SHP77 (cell line): Measurements from ENCODE around the gene TANGO6.
"Not testable (repeated sequence)": the region's sequence is repeated elsewhere in the genome, so short reads cannot be mapped to it uniquely, and the experiment has no call there.

Experiments used
- DNase-seq, 2 experiments: peaks; one replicate each; lab custom pipeline; 2025; lab: John Stamatoyannopoulos, UW

Gene TANGO6

DNA sequence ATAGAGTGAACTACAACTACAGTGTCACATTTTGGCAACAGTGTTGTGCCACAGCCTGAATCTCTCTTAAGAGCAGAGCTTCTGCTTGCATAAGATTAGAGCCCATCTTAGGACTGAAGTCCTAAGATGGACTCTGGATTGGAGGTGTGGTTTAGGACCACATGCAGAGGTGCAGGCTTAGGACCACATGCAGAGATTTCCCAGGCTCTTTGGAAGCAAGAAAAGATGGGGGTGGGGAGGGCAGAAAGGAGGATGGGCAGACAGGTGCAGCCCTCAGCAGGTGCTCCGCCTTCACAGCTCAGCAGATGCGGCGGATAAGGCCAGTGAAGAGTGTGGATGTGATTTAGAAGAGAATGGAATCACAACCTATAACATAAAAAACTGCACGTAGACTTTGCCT, 128.7 kb downstream of the TANGO6 start:
- peak in 1 of 2 experiments; percentile 20 for DNase-seq

DNA sequence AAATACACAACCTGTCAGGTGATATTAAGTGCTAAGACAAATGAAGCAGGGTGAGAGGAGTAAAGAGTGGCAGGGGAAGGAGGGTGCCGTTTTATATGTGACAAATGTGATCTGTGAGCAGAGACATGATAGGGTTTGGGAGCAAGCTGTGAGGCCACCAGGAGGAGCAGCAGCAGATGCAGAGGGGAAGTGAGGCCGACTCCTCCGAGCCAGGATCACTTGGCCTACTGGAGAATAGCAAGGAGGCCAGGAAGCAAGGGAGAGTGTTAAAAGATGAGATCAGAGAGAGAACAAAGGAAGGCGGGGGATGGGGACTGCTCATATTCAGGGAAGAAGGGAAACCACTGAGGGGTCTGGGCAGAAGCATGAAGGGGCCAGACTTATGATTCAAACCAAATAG, 129.4 kb downstream of the TANGO6 start:
- DNase-seq: peak in 1 of 2 experiments; percentile 29

DNA sequence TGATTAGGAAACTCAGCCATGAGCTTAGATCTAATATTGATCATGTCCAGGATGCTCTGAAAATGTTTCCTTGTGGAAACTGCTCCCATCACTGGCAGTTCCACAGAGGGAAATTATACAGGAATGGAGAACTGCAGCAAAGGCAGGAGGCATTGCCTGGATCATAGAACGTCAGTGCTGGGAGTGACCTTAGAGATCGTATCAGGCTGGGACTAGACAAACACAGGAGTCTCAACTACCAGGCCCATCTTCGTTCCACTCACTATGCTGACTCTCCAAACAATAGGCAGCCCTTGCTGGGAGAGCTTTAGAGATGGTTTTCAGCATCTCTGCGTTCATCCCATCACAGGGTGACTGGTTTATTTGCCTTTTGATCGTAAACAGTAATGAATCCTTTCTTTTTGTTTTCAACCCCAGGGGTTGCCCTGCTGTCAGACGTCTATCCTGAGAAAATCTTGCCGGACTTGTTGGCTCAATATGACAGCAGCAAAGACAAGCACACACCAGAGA, 130.3 kb downstream of the TANGO6 start:
- no peak for DNase-seq

DNA sequence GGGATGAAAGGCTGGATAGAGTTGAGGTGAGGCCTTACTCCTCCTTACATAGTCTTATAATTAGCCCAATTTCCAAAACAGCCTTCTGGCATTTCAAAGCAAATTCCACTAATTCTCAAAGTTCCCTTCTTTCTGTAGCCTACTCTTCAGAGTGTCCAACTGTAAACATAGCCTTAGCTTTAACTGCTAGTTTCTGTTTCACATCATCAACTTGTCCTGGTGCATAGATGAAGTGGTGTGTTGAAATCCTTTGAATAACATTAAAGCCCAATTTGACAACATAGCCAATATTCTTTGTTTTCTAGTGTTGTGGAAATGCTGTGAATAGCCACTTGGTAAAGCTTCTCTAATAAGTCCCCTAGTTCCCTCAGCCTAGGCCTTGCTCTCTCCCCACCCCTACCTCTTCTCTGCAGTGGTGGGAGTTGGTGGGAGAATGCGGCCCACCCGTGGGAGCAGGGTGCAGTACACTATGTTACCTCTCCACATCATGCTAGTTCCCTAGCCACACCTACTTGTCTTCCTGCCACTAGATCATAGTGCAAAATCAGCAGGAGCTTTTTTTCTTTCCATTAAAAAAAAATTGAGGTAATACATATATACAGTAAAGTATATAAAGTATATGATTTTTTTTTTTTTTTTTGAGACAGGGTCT, 135.1 kb downstream of the TANGO6 start:
- no peak for DNase-seq

DNA sequence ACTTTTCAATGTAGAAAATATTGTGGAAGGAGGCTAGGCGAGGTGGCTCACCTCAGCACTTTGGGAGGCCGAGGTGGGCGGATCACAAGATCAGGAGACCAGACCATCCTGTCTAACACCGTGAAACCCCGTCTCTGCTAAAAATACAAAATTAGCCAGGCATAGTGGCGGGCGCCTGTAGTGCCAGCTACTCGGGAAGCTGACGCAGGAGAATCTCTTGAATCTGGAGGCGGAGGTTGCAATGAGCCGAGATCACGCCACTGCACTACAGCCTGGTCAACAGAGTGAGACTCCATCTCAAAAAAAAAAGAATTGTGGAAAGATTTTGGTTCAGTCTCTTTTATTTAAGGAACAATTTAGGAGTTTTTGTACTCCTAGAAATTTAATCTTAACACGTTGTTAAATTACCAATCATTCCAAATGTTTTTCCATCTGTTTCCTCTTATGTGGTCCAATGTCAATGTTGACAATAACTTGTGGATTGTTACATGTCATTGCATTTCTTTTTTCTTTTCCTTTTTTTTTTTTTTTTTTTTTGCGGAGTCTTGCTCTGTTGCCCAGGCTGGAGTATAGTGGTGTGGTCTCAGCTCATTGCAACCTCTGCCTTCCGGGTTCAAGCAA, 137.5 kb downstream of the TANGO6 start:
- DNase-seq: no peak

DNA sequence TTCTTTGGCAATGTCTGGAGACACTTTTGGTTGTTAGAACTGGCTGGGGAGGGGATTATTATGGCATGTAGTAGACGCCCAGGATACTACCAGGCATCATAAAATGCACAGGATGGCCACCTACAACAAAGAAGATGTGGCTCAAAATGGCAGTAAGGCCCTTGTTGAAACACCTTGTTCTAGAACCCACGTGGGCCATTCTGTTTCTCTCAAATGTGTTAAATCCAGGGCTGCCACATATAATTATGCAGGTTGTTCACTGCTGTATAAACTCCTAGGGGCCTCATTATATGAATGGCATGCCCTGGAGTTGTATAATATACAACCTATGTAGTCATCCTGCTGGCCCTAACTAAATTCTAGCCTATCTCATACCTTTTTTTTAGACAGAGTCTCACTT, 138.6 kb downstream of the TANGO6 start:
- DNase-seq: no peak

DNA sequence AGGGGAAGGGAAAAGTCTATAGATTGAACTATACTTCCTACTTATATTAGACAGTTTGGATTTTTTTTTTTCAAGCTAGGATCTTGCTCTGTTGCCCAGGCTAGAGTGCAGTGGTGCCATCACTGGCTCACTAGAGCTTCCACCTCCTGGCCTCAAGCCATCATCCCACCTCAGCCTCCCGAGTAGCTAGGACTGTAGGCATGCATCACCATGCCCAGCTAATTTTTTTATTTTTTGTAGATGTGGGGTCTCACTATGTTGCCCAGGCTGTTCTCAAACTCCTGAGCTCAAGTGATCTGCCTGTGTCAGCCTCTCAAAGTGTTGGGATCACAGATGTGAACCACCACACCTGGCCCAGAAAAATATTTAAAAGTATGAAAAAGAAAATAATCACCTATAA, 141.1 kb downstream of the TANGO6 start:
- no peak for DNase-seq

DNA sequence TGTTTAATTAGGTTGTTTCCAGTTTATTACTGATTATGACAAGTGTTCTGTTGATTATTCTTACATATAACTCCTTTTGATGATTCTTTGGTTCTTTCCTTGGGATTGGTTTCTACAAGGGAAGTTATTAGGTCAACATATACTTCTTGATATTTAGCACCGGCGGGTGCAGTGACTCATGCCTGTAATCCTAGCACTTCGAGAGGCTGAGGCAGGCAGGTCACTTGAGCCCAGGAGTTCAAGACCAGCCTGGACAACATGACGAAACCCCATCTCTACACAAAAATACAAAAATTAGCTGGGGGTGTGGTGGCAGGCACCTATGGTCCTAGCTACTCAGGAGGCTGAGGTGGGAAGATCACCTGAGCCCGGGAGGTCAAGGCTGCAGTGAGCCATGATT, 141.9 kb downstream of the TANGO6 start:
- DNase-seq: no peak

DNA sequence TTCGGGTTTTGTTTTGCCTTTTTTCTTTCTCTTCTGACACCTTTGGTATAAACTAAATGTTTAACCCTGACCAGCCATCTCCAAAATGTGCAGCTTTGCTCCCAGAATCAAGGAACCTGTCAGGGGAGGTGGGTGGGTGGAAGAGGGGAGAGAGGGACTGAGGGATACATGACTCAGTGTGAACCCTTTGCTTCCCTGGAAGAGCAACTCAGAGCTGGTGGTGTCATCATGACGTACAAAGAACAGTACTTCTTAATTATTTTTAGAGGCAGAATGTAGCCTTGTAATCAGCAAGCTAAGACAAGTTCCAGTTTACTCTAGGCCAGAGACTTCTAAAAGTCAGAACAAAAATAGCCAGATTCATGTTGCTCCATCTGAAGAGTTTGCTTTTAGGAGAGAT, 142.5 kb downstream of the TANGO6 start:
- DNase-seq: no peak

DNA sequence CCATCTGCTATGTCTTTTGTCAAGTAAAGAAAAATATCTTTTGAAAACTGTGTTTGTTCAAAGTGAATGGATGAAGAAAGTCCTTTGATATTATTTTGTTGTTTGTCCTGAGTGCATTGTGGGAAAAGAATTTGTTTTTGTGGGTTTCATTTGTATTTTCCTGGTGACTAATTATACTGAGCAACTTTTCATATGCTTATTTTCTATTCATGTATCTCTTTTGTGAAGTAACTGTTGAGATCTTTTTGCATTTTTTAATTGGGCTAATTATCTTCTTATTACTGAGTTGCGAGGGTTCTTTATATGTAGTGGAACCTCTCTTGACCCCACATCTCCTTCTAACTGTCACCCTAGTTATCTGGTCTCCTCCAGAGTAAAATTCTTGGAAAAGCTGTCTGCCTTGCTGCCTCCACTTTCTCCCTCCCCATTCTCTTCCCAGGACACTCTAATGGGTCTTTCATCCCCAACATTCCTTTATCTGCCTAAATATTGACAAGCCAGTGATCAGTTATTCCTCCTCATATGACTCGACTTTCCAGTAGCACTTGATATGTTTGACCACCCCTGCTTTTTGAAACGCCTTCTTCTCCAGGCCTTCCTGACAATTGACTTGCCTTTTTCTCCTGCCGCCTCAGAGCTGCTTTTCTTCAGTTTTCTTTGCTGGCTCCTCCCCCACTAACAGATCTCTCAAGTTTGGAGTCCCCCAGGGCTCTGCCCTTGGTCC, 144.6 kb downstream of the TANGO6 start:
- no peak for DNase-seq

DNA sequence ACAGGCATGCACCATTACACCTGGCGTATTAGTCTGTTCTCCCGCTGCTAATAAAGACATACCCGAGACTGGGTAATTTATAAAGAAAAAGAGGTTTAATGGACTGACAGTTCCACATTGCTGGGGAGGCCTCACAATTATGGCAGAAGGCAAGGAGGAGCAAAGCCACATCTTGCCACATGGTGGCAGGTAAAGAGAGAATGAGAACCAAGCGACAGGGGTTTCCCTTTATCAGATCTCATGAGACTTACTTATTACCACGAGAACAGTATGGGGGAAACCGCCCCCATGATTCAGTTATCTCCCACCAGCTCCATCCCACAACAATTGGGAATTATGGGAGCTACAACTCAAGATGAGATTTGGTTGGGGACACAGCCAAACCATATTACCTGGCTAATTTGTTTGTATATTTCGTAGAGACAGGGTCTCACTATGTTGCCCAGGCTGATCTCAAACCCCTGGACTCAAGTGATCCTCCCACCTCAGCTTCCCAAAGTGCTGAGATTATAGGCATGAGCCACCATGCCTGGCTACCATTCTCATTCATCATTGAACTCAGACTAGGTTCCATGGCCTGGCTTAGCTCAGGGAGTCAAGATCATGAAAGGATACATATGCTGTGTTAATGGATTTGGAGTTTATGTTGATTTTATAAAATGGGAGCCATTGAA, 147.0 kb downstream of the TANGO6 start:
- not testable (repeated sequence) for DNase-seq

DNA sequence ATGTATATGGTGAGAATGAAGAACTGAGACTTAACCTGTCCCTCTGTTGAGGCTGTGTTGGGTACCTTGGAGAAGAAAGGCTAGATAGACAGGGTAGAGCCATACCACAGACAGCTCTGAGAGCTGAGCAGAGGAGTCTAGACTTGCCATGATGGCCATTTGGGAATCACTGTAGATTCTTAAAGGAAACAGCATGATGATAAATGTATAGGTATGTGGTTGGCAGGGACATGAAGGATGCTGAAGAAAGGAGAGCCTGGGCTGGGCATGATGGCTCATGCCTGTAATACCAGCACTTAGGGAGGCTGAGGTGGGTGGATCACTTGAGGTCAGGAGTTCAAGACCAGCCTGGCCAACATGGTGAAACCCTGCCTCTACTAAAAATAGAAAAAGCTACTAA, 147.7 kb downstream of the TANGO6 start:
- no peak for DNase-seq

DNA sequence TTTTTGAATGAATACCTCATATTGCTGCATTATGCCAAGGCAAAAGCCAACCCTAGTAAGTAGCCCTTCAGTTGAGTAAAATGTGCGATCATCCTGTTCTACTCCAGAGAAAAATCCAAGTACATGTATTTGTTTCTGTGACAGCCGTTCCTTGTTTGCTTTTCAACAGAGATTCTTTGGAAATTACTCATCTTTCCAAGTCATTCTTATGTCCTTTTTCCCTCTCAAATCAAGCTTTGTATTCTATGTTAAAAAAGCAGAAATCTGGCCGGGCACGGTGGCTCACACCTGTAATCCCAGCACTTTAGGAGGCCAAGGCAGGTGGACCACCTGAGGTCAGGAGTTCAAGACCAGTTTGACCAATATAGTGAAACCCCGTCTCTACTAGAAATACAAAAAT, 149.2 kb downstream of the TANGO6 start:
- DNase-seq: no peak

DNA sequence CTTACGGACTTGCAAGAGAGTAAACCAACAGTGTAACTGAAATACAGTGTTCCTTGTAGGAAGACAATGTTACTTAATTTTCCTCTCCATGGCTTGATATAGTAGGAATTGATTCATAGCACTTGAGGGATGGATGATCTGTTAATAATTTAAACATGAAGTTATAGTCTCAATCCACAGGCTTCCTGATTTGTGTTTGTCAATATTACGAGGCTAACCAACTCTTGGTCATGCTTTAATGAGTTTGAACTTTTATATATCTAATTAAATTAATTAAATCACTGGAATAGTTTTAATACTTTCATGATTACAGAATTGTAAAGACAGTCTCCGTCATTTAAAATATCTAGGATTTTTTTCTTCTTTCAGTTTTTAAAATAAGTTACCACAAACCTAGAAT, 150.1 kb downstream of the TANGO6 start:
- no peak for DNase-seq

DNA sequence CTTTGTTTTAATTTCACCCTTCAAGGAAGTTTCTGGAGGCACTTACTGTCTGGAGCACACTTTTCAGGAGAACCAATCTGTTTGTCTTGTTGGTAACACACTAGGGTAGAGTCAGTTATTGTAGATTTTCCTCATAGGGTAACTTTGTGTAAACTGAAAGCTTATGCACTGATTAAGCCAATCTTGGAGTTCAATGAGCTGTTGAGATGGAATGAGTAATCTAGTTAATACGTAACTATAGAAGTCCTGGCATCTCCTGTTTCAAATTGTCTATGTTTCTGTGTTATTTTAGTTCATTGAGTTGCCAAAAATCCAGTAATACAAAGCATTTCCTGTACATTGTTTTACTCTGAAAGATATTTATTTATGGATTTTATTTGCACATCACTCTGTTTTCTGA, 150.6 kb downstream of the TANGO6 start:
- no peak for DNase-seq

DNA sequence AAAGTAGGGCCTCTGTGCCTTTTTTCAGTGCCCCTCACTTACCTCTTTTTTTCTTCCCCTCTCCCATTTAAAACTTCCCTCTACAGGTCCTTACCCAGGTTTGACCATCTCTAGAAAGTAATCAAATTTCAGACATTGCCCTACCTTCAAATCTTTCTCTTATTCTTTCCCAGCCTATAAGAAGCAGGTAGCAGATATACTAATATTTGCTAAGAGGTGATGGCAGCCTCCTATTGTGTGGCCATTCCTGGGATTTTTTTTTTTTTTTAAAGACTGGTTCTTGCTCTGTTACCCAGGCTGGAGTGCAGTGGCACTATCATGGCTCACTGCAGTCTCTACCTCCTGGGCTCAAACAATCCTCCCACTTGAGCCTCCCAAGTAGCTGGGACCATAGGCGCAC, 151.0 kb downstream of the TANGO6 start:
- DNase-seq: no peak

DNA sequence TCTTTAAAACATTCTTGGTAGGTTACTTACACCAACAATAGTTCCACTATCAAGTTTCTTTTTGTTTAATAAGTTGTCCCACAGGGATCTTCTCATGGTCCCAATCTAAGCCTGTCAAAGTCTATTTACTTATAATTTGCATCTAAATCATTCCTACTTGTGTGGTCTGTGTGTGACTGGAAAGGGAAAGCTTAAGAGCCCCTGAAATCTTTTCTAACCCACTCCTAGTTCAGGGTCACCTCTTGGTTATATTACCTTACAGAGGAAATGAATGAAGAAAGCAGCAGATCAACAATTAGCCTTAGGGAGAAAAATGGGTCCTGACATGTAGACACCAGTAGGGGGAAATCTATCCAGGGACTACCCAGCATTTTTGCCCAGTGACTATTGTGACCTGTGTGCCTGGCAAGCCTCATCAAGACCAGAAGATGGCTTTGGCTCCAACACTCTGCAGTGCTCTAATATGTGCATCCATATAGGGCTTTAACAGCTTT, 151.7 kb downstream of the TANGO6 start:
- DNase-seq: no peak

DNA sequence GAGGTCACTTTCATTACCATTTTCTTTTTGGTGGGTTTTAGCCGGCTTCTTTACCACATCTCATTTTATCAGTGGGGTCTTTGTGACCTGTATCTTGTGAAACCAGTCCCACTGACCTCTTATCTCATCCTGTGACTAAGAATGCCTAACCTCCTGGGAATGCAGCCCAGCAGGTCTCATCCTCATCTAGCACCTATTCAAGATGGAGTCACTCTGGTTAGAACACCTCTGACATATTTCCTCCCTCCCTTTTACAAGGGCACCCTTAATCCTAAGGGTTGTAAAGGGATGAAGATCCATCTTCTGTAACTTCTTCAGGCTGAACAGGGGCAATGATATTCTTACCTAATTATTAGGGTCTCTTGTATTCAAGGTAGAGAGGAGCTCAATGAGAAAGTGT, 154.2 kb downstream of the TANGO6 start:
- no peak for DNase-seq

DNA sequence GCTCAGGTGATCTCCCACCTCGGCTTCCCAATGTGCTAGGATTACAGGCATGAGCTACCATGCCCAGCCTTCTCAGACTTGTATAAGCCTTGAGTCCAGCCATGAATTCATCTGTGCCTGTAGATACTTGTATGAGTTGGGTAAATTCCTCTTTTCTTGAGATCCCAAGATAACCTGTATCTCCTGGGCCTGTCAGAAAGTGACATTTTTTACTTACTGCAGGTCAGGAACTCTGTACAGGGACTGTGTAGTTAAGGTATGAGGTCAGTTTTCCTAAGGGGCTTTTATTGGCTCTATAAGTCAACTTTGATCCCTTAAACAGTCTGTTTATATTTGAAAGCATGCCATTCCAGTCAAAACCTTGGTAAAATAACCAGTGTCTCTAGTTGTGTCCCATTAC, 155.8 kb downstream of the TANGO6 start:
- DNase-seq: no peak

DNA sequence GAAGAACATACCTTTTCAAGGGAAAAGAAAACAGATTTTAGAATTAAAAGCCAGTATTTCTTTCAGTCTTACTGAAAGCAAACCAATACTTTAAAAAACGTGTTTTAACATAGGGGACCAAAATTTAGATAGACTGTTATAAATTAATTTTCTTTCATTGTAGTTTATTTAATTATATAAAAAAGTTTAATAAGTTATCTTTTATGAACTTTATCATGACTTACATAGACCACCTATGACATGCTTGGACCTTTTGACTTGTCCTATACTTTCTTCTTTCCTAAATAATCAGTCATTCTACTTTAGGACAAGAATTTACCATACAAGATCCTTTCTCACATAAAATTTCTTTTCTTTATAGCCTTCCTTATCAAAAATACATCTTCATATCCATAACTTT, 160.2 kb downstream of the TANGO6 start:
- no peak for DNase-seq

DNA sequence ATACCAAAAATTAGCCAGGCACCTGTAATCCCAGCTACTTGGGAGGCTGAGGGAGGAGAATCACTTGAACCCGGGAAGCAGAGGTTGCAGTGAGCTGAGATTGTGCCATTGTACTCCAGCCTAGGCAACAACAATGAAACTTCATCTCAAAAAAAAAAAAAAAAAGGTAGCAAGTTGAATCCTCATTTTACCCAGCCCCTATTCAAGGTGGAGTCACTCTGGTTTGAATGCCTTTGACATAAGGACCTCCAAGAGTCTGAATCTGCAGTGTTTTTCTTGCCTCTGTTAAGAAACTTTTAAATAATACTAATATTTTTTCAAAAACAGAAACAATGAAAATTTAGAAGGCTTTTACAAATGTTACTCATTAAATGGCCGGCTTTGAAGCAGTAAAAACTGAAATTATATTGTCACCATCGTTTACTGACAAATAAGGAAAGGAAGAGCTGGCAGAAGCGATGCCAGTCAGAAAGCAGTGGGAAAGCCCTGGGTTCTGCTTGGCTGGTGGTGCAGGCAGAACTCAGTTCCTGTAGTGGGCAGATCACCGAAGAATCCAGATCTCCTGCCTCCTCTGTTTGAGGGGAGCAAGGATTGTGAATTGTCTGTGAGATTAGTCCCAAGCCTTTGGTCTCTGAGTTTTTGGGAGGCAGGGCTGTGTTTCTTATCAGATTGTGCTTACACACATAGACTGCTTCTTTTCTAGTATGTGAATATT, 162.5 kb downstream of the TANGO6 start:
- DNase-seq: no peak

DNA sequence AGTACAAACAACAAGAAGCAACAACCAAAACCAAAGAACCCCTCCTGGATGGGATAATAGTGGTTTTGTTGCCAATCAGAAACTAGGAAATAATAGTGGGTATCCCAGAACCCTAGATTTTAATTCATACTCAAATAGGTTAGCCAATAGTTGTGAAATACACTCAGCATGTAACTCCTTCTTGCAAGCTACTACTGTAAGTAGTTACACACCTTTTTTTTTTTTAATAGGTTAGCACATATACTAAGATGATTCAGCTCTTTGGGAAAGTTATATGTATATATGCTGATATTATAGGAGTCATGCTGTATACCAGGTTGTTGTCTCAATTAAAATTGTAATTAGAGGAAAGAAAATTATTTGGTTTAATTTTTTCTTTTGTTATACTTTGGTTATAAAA, 169.6 kb downstream of the TANGO6 start:
- DNase-seq: no peak
